G401.6 (cell line): ENCODE results near the gene EYA2.

Experiments used
- FAIRE-seq: peaks from 2 replicates; lab custom pipeline; 2012; peaks lifted over from hg19 to GRCh38; lab: Jason Lieb, UNC

Gene EYA2

DNA sequence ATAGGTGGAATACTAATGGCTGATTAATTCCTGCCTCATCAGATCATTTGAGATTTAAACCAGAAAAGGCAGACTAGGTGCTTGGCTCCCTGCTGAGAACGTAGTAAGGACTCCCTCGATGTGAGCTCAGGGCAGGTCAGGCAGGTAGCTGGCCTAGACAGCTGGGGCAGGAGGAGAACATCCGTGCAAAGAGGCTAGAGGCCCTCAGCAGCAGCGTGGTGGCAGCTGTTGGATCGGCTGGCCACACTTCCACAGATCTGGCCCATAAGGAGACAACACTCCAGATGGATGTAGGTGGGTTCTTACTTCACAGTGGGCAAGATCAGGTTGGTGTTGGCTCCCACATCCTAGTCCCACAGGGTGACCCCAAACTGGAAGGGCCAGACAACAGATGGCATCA lies 38.5 kb downstream of the EYA2 start:
- no peak for FAIRE-seq

- FAIRE-seq, result no peak
Observed at GRCh38 chr20:46934746-46935287, 40.2 kb downstream of the EYA2 start.

GRCh38 chr20:46935394-46936017 lies 40.9 kb downstream of the EYA2 start:
- FAIRE-seq, result no peak

- FAIRE-seq, result no peak
Observed at GRCh38 chr20:46936415-46937156, 41.9 kb downstream of the EYA2 start.

GRCh38 chr20:46937157-46937523 lies 42.5 kb downstream of the EYA2 start:
- FAIRE-seq, result no peak

GRCh38 chr20:46937533-46938226 lies 43.0 kb downstream of the EYA2 start:
- FAIRE-seq, result no peak

GRCh38 chr20:46938434-46938833 lies 43.8 kb downstream of the EYA2 start:
- no peak for FAIRE-seq

GRCh38 chr20:46939031-46939965 lies 44.7 kb downstream of the EYA2 start:
- no peak for FAIRE-seq

DNA sequence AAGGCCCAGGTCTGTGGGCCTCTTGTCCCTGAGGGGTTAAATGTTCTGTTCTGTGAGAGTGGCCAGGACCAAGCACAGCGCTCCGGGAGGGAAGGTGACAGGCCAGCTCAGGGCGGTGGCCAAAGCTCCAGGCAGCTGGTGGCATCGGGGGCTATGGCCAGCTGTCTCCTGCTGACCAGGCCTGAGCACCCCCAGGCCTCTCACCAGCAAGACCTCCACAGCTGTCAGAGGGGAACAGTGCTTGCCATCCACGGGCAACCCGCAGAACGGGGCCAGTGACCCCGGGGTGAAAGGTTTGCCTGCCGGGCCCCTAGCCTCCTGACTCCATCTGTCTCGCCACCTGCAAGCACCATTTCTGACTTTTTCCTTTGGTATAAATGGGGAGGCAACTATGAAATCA lies 46.0 kb downstream of the EYA2 start:
- no peak for FAIRE-seq

- FAIRE-seq, result no peak
Observed at GRCh38 chr20:46941404-46941803, 46.8 kb downstream of the EYA2 start.

GRCh38 chr20:46943861-46944591 lies 49.4 kb downstream of the EYA2 start:
- no peak for FAIRE-seq

DNA sequence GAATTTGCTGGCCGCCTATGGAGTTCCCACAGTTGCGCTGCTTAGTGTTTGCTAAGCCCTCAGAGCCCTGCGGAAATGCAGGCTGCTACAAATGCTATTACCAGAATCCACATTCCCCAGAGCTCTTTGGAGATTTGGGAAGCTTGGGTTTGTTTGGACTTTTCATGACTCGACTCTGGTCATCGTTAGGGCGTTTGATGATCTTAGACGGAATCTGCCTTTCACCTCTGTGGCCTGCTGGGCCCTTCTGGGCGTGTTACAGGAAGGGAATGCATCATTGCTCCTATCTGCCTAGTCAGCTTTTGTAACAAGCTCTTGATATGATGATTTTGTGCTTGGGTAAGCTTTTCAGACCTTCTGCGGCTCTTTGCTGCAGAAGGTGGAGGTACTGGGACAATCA lies 50.8 kb downstream of the EYA2 start:
- no peak for FAIRE-seq

DNA sequence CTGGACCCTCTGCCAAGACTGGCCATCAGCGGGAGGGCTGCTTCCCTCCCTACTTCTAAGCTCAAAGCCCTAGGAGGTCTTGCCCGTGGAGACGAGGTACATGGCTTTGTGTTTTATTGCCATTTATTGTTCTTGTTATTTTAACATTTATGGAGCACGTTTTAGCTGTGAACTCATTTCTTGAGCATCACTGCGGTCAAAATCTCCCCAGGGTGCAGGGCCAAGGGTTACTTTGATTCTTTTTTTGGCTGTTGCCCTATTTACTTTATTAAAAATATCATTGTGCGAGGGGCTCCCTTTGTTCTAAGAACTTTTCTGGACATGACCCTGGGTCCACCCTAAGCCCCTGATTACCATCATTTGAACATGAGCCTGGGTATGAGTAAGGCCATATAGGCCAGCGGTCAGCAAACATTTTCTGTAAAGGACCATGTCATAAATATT lies 51.6 kb downstream of the EYA2 start:
- FAIRE-seq, result no peak

DNA sequence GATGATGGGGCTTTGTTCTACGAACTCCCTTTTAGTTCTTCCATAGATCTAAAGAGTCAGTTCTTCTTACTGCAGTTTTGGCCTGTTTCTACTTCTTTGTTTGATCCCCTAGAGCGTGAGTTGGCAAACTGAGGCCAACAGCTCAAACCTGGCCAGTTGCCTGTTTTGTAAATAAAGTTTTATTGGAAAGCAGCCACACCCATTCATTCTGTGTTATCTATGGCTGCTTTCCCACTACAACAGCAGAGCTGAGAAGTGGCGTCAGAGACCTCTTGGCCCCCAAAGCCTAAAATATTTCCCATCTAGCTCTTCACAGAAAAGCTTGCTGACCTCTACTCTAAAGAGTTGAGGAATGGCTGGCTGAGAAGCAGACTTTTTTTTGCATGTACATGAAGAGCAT lies 52.2 kb downstream of the EYA2 start:
- FAIRE-seq, result no peak

DNA sequence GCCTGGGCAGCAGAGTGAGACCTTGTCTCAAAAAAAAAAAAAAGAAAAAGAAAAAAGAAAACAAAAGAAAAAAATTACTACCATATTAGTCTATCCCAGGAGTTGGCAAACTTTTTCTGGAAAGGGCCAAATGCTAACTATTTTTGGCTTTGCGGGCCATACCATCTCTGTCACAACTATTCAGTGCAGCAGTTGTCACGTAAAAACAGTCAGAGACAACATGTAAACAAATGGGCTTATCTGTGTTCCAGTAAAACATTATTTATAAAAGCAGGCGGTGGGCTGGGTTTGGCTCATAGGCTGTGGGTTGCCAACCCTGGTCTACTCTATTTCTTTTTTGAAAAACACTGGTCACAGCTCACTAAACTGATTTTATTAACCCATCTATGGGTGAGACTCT lies 53.4 kb downstream of the EYA2 start:
- FAIRE-seq, result no peak

- FAIRE-seq, result no peak
Observed at GRCh38 chr20:46951405-46951804, 56.8 kb downstream of the EYA2 start.

DNA sequence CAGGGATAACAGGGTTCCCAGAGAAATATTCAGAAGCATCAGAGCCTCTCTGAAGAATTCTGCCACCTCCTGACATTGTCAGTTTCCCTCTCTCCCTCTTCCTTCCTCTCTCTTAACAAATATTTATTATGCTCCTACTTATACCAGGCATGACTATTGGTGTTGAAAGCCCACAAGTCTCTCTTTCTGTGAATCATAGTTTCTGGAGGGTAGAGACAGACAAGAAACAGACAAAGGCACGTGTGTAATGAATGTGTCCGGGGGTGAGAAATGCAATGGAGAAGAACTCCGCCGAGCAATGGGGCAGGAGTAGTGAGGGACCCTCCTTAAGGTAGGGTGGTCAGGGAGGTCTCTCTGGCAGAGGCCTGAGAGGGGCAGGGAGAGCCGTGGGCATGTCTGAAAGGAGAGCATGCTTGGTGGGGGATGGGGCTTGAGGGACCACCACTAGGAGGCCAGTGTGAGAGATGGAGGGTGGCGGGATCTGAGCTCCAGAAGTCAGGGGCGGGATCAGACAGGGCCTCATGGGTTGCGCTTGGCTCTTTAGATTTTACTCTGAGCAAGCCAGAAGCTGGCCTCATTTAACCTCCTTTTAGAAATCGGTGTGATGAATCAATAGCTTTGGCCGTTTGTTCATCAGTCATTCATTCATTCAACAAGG lies 57.3 kb downstream of the EYA2 start:
- no peak for FAIRE-seq

DNA sequence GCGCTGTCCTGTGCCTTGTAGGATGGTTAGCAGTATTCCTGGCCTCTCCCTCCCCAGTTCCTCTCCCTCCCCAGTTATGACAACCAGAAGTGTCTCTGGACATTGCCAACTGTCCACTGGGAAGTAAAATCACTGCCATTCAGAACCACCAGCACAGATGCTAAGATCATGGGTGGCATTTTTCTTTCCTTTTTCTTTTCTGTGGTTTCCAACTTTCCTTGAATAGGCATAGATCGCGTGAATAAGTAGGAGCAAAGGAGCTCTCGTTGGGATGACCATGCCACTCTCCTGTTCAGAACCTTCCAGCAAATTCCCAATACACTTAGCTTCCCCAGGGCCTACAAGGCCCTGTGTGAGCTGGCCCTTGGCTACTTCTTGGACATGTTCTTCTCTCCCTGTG lies 59.0 kb downstream of the EYA2 start:
- no peak for FAIRE-seq

DNA sequence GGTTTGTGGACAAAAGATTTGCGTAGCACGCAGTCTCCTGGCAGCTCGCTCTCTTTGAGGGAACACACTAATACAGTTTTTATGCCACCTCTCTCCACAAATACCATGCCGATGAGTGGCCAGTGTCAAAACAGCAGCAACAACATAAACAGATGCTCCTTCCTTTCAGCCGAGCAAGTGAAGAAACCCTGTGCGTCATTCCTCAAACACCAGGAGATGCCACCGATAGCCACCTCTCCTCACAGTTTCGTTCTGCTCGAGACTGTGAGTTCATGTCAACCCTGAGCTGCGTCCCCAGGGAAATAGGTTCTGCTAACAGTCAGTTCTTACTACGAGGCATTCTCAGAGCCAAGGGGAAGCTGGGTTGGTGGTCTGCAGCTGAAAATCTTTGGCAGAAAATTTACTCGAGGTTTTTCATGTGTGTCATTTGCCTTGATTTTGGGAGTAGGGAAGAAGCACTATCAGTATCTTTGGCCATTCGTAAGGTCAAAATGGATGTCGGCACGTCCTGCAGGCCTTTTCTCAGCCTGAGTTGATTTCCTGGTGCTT lies 59.9 kb downstream of the EYA2 start:
- no peak for FAIRE-seq
